Mesendoderm (in vitro differentiated cells): Measurements from ENCODE around the gene RABGAP1.

Experiments
- DNase-seq: peaks from one replicate; pipeline ENCODE4 v3.0.0; 2013
- H2AK5ac ChIP-seq: 2 replicates; pipeline ENCODE4 v1.6.1; 2013; ENCODE audit warnings: low read length, inconsistent platforms
- H2BK120ac ChIP-seq: 2 replicates; pipeline ENCODE4 v1.6.1; 2013; ENCODE audit warnings: low read depth, mild to moderate bottlenecking, low read length, moderate library complexity, mixed read lengths
- H2BK15ac ChIP-seq: replicated peaks from 2 replicates; pipeline ENCODE4 v1.6.1; 2013; ENCODE audit warnings: low read depth, mild to moderate bottlenecking, moderate library complexity
- H2BK5ac ChIP-seq: 2 replicates; pipeline ENCODE4 v1.6.1; 2013; ENCODE audit warnings: low read length, inconsistent platforms
- H3K18ac ChIP-seq: 2 replicates; pipeline ENCODE4 v1.6.1; 2013; ENCODE audit warnings: mild to moderate bottlenecking, low read length, mixed read lengths
- H3K23ac ChIP-seq: one replicate; pipeline ENCODE4 v1.6.1; 2013; ENCODE audit warnings: low read length
- H3K27ac ChIP-seq: 2 replicates; pipeline ENCODE4 v1.5.1; 2013; ENCODE audit warnings: low read depth, mild to moderate bottlenecking, inconsistent platforms, low read length, moderate library complexity
- H3K27me3 ChIP-seq: 2 replicates; pipeline ENCODE4 v1.6.1; 2013; ENCODE audit warnings: low read length, control low read depth, mild to moderate bottlenecking, inconsistent platforms; ENCODE audit not compliant: insufficient read depth, poor library complexity
- H3K36me3 ChIP-seq: 2 replicates; pipeline ENCODE4 v1.6.1; 2013; ENCODE audit warnings: low read length, inconsistent platforms; ENCODE audit not compliant: control insufficient read depth, insufficient read depth
- H3K4ac ChIP-seq: one replicate; pipeline ENCODE4 v1.6.1; 2013; ENCODE audit warnings: low read depth, mild to moderate bottlenecking, low read length, moderate library complexity
- H3K4me1 ChIP-seq: 2 replicates; pipeline ENCODE4 v1.6.1; 2013; ENCODE audit warnings: low read depth, low read length, inconsistent platforms; ENCODE audit not compliant: control insufficient read depth
- H3K4me2 ChIP-seq: 2 replicates; pipeline ENCODE4 v1.6.1; 2013; ENCODE audit warnings: low read length
- H3K4me3 ChIP-seq: 2 replicates; pipeline ENCODE4 v1.5.1; 2013; ENCODE audit warnings: mild to moderate bottlenecking, low read length
- H3K56ac ChIP-seq: one replicate; pipeline ENCODE4 v1.6.1; 2013; ENCODE audit warnings: low read length
- H3K79me1 ChIP-seq: 2 replicates; pipeline ENCODE4 v1.6.1; 2013; ENCODE audit warnings: low read length, inconsistent platforms
- H3K79me2 ChIP-seq: 2 replicates; pipeline ENCODE4 v1.6.1; 2013; ENCODE audit warnings: mild to moderate bottlenecking, low read length; ENCODE audit not compliant: control insufficient read depth, insufficient read depth
- H3K9ac ChIP-seq: 2 replicates; pipeline ENCODE4 v1.6.1; 2013; ENCODE audit warnings: low read length, inconsistent platforms
- H4K5ac ChIP-seq: one replicate; pipeline ENCODE4 v1.6.1; 2013; ENCODE audit warnings: low read length
- H4K8ac ChIP-seq: one replicate; pipeline ENCODE4 v1.6.1; 2013; ENCODE audit warnings: low read depth, mild to moderate bottlenecking, control low read depth, low read length, moderate library complexity
- WGBS: extraction: QIAGEN DNeasy Blood & Tissue Kit; methylation state at CpG from one replicate; pipeline ENCODE4 v1.1.7; 2013; ENCODE audit warnings: low lambda C conversion rate, missing lambda C conversion rate; ENCODE audit not compliant: insufficient coverage; ENCODE audit errors: extremely low coverage; 5-methylcytosine and 5-hydroxymethylcytosine counted together

The RABGAP1 gene

DNA sequence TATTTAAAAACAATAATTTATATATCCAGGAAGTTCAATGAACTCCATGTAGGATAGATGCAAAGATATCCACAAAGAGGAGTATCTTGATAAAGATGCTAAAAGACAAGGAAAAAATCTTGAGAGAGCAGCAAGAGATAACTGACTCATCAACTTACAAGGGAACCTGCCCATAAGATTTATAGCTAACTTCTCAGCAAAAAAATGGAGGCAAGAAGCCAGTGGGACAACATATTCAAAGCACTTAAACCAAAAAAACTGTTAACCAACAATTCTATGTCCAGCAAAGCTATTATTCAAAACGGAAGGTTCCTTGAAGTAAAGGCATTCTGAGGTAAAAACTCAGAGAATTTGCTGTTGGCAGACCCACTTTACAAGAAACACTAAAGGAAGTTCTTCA is 20.3 kb downstream of the RABGAP1 start:
- Histone ChIP-seq H4K8ac (no peak overlapping the region), H3K23ac (no peak overlapping the region), H3K4ac (no peak overlapping the region), H3K4me2 (no peak overlapping the region), H3K56ac (no peak overlapping the region), H3K79me2 (no peaks in the 10 kb centered on the region), H2BK120ac (no peak overlapping the region), H3K27me3 (no peaks in the 10 kb centered on the region), H3K4me3 (no peak overlapping the region), H3K27ac (no peak overlapping the region), H3K18ac (no peak overlapping the region), H3K79me1 (no peaks in the 10 kb centered on the region), H2AK5ac (no peak overlapping the region), H3K9ac (no peak overlapping the region), H2BK15ac (no peak overlapping the region), H3K4me1 (no peaks in the 10 kb centered on the region), H3K36me3 (no peaks in the 10 kb centered on the region), H4K5ac (no peak overlapping the region), H2BK5ac (no peak overlapping the region)
- no peak for DNase-seq
- WGBS = no CpG with 5 or more reads among the region's 1 CpG

DNA sequence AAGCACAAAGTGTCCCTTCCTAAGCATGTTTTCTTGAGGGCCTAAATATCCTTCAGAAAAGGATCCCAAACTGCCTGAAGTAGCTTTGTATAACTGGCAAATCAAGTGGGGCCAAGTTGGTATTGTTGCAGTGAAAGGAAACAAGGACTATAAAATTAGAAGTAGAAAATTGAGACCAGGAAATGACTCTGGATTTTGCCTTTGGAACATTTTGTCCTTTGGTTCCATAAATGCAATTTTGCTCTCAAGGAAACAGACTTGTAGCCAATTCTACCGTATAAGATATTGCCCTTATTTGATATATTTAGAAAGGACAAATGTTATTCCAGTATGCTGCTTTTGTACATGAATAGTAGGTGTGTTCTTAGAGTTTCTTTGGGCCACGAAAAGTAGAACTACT is 34.4 kb downstream of the RABGAP1 start:
- Histone ChIP-seq H3K4ac (no peak overlapping the region), H3K27ac (no peak overlapping the region), H3K56ac (no peak overlapping the region), H3K18ac (no peak overlapping the region), H3K9ac (no peak overlapping the region), H3K4me3 (no peak overlapping the region), H3K27me3 (no peaks in the 10 kb centered on the region), H4K8ac (no peak overlapping the region), H3K4me2 (no peak overlapping the region), H2BK5ac (no peak overlapping the region), H3K4me1 (no peaks in the 10 kb centered on the region), H3K23ac (no peak overlapping the region), H3K36me3 (no peaks in the 10 kb centered on the region), H2AK5ac (no peak overlapping the region), H2BK120ac (no peak overlapping the region), H3K79me2 (peaks cover under 1% of the 10 kb centered on the region), H4K5ac (no peak overlapping the region), H3K79me1 (peaks cover under 1% of the 10 kb centered on the region), H2BK15ac (no peak overlapping the region)
- WGBS = no CpG with 5 or more reads among the region's 2 CpGs
- DNase-seq = no peak

DNA sequence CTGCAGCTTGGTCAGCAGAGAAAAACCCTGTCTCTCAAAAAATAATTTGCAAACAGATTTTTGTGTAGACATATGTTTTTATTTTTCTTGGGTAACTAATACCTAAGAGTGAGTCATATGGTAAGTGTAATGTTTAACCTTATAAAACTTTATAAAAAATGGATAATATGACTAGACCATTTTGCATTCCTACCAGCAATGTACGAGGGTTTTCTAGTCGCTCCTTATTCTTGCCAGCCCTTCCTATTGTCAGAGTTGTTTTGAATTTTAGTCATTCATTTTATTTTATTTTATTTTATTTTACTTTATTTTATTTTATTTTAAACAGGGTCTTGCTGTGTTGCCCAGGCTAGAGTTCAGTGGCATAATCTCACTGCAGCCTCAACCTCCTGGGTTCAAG is 37.8 kb downstream of the RABGAP1 start:
- Histone ChIP-seq H2AK5ac (no peak overlapping the region), H3K9ac (no peak overlapping the region), H2BK5ac (no peak overlapping the region), H3K36me3 (no peaks in the 10 kb centered on the region), H3K4ac (no peak overlapping the region), H3K79me2 (peaks cover 2% of the 10 kb centered on the region), H3K27me3 (no peaks in the 10 kb centered on the region), H3K27ac (no peak overlapping the region), H3K4me3 (no peak overlapping the region), H3K23ac (no peak overlapping the region), H4K5ac (no peak overlapping the region), H3K18ac (no peak overlapping the region), H4K8ac (no peak overlapping the region), H3K79me1 (peaks cover 2% of the 10 kb centered on the region), H2BK120ac (no peak overlapping the region), H3K4me1 (no peaks in the 10 kb centered on the region), H2BK15ac (no peak overlapping the region), H3K56ac (no peak overlapping the region), H3K4me2 (no peak overlapping the region)
- DNase-seq = no peak
- no CpG with 5 or more reads among the region's 2 CpGs for WGBS

DNA sequence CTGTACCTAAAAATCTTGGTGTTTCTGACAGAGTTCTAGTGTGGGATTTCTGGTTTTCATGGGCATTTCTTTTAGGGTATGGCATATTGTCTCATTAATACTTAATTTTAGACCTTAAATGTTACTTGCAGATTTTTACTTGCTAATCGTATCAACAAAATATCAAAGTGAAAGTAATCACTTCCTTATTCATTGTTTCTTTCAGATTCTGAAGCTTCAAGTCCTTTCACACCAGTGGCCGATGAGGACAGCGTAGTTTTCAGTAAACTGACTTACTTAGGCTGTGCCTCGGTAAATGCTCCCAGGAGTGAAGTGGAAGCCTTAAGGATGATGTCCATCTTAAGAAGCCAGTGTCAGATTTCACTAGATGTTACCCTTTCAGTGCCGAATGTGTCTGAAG is 45.2 kb downstream of the RABGAP1 start:
- H3K56ac ChIP-seq = no peak overlapping the region
- no peak overlapping the region for H3K23ac ChIP-seq
- no peaks in the 10 kb centered on the region for H3K79me2 ChIP-seq
- no peak overlapping the region for H2BK120ac ChIP-seq
- H3K79me1 ChIP-seq = no peaks in the 10 kb centered on the region
- no peak overlapping the region for H3K9ac ChIP-seq
- no peak overlapping the region for H3K27ac ChIP-seq
- H2AK5ac ChIP-seq = no peak overlapping the region
- no peaks in the 10 kb centered on the region for H3K4me1 ChIP-seq
- no peak overlapping the region for H3K4me2 ChIP-seq
- peaks cover 2% of the 10 kb centered on the region for H3K36me3 ChIP-seq
- H2BK5ac ChIP-seq = no peak overlapping the region
- H4K5ac ChIP-seq = no peak overlapping the region
- no CpG with 5 or more reads among the region's 5 CpGs for WGBS
- H3K4ac ChIP-seq = no peak overlapping the region
- no peak overlapping the region for H2BK15ac ChIP-seq
- H3K27me3 ChIP-seq = no peaks in the 10 kb centered on the region
- H3K4me3 ChIP-seq = no peak overlapping the region
- DNase-seq = no peak
- no peak overlapping the region for H4K8ac ChIP-seq
- no peak overlapping the region for H3K18ac ChIP-seq

DNA sequence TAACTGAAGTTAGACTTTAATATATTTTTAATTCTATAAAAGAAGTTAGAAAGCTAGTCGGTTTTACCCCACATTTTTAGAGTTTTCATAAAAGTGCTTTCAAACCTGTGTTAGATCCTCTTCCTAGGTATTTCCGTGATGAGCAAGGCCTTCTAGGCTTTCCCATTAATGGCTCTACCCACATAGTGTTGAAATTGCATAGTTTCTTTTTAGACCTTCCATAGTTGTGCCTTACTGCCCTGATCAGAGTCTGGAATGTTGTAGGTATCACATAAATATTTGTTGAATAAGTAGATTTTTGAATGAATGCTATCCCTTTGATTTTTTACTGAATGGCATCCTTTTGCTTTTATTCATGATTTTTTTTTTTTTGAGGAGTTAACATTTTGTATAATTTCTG is 47.3 kb downstream of the RABGAP1 start:
- Histone ChIP-seq H3K27me3 (no peaks in the 10 kb centered on the region), H4K8ac (no peak overlapping the region), H2BK15ac (no peak overlapping the region), H3K79me1 (no peaks in the 10 kb centered on the region), H3K36me3 (peaks cover 2% of the 10 kb centered on the region), H3K9ac (no peak overlapping the region), H3K56ac (no peak overlapping the region), H3K4ac (no peak overlapping the region), H3K18ac (no peak overlapping the region), H4K5ac (no peak overlapping the region), H3K23ac (no peak overlapping the region), H3K4me1 (no peaks in the 10 kb centered on the region), H3K4me3 (no peak overlapping the region), H3K27ac (no peak overlapping the region), H3K4me2 (no peak overlapping the region), H2BK5ac (no peak overlapping the region), H3K79me2 (no peaks in the 10 kb centered on the region), H2AK5ac (no peak overlapping the region), H2BK120ac (no peak overlapping the region)
- no peak for DNase-seq
- no CpG with 5 or more reads among the region's 2 CpGs for WGBS

DNA sequence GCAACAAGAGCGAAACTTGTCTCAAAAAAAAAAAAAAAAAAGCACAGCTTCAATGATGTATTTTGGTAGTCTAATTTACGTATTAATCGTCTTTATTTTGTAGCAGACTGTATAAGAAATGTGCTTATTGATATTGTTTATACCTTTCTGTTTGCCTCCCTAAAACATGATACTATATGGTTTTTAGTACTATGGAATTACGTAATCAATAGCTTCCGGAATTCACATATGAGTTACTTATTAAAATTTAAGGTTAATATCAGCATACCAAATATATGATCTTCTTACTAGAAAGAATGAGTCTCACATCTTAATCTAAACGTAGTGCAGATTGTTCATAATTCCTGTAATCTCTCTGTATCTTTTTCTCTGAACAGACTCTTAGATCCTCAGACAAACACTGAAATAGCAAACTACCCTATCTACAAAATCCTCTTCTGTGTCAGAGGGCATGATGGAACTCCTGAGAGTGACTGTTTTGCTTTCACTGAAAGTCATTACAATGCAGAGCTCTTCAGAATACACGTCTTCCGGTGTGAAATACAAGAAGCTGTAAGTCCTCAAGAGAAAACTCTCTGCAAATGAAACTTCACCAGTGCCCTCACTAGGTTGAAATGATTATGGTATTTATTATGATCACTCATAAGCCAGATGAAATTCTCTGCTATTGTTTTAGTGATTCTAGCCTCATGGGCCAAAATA is 48.3 kb downstream of the RABGAP1 start:
- no peak overlapping the region for H3K4ac ChIP-seq
- no peak overlapping the region for H2AK5ac ChIP-seq
- H2BK15ac ChIP-seq = no peak overlapping the region
- no peak overlapping the region for H4K5ac ChIP-seq
- H3K18ac ChIP-seq = no peak overlapping the region
- H3K56ac ChIP-seq = no peak overlapping the region
- H3K4me1 ChIP-seq = no peaks in the 10 kb centered on the region
- peaks cover 2% of the 10 kb centered on the region for H3K36me3 ChIP-seq
- DNase-seq = no peak
- no peak overlapping the region for H3K4me2 ChIP-seq
- no peak overlapping the region for H3K9ac ChIP-seq
- H3K4me3 ChIP-seq = no peak overlapping the region
- no peaks in the 10 kb centered on the region for H3K27me3 ChIP-seq
- H3K23ac ChIP-seq = no peak overlapping the region
- no peaks in the 10 kb centered on the region for H3K79me1 ChIP-seq
- no peak overlapping the region for H2BK120ac ChIP-seq
- H4K8ac ChIP-seq = no peak overlapping the region
- no peaks in the 10 kb centered on the region for H3K79me2 ChIP-seq
- WGBS = no CpG with 5 or more reads among the region's 8 CpGs
- no peak overlapping the region for H3K27ac ChIP-seq
- no peak overlapping the region for H2BK5ac ChIP-seq
